GM19452 (cell line): ENCODE data around the gene MUC4.
"Not testable (repeated sequence)": the region's sequence is repeated elsewhere in the genome, so short reads cannot be mapped to it uniquely, and the experiment has no call there.

Source experiments
- ATAC-seq: cut with Tn5 transposase; IDR thresholded peaks from one replicate; pipeline ENCODE4 v1.9.1; 2021; ENCODE audit not compliant: unreplicated experiment

MUC4 gene

GRCh38 chr3:195748661-195749060 is 63.1 kb downstream of the MUC4 start:
- ATAC-seq, result no peak

GRCh38 chr3:195746751-195747150 is 65.0 kb downstream of the MUC4 start:
- no peak for ATAC-seq

GRCh38 chr3:195746346-195746745 is 65.4 kb downstream of the MUC4 start:
- ATAC-seq, result no peak

- ATAC-seq, result no peak
Measured at GRCh38 chr3:195744437-195744836, 67.3 kb downstream of the MUC4 start.

GRCh38 chr3:195739561-195740111 is 72.1 kb downstream of the MUC4 start:
- no peak for ATAC-seq

DNA sequence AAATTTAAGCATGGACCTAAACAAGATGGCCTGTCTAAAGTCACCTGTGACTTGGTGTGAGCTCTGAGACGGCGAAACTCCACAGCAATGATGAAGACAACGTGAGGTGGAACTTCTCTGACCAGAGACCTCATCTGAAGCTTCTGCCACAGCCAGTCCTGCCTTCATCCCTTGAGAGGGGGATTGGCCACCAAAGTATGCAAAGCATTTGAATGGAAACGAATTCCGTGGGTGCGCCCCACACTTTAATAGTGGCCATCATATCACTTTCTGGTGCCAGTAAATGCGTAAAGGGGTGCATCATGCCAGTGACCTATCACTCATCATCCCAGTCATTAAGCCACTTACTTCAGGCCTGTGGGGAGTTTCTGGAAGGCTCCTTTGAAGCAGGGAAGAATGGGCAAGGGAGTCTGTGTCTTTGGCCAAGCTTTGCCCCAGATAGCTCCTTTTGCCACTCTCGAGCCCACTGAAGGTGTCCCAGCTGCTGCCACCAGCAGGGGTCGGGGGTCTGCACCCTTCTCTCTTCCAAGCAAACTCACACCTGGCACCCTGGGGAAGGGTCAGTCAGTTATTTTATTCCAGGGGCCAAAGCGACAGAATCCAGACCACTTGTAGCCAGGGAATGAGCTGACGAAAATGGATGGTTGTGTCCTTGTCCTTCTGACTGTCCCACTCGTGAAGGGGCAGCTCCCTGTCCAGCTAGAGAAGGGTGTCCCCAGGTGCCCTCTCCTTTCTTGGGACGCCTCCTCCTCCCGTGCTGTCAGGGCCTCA is 73.3 kb downstream of the MUC4 start:
- ATAC-seq, result no peak

DNA sequence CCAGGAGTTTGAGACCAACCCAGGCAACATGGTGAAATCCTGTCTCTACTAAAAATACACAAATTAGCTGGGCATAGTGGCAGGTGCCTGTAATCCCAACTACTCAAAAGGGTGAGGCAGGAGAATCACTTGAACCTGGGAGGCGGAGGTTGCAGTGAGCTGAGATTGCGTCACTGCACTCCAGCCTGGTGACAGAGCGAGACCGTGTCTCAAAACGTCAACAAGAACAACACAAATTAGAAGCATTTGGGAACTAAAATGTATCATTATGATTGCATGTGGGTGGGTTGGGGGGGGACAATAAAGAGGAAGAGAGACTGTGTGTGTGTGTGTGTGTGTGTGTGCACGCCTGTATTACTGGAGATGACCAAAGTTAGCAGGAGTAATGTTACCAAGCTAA is 73.9 kb downstream of the MUC4 start:
- not testable (repeated sequence) for ATAC-seq

DNA sequence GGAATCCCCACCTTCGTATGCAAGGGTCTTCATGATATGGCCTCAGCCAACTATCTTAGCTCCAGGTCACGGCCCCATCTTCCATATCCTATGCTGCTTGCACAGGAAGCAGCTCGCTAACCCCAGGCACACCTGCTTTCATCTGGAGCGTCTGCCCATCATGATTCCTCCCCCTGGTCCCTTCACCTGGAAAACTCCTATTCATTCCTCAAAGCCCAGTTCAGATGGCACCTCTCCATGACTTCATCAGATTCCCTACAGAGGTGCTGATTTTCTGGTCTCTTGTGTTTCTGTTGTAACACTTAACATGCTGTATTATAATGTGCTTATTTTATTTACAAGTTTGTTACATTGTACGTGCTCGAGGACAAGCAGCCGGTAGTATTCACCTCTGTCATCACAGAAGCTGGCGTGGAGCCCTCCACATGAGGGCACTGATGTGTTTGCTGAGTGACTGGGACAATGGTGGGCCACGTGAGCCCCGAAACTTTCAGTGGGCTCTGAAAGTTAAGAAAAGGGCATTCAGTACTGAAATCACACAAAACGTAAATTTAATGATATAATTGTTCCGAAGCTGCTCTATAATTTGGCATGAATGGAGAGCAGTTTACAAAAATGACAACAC is 74.8 kb downstream of the MUC4 start:
- no peak for ATAC-seq

DNA sequence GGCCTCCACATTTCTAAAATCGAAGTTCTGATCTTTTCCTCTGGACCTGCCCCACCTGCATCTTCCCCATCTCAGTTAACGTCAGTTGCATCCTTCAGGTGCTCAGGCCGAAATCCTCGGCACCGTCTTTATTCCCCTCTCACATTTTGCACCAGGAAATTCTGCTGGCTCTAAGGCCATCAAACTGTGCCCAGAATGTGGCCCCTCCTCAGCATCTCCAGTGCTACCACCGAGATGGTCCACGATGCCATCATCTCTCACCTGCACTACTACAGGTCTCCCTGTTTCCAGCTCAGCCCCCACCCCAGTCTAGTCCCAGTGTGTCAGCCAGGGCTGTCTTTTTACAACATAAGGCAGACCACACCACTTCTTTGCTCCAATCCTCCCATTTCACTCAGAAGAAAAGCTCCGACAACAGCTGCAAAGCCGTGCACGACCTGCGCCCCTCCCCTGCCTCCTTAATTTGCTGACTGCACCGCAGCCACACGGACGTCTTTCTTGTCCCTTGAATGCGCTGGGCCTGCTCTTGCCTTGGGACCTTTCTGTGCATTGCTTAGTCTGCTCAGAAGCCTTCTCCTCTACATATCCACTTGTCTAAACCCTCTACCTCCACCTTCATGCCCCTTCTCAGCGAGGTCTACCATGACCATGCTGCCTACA is 76.6 kb downstream of the MUC4 start:
- no peak for ATAC-seq

DNA sequence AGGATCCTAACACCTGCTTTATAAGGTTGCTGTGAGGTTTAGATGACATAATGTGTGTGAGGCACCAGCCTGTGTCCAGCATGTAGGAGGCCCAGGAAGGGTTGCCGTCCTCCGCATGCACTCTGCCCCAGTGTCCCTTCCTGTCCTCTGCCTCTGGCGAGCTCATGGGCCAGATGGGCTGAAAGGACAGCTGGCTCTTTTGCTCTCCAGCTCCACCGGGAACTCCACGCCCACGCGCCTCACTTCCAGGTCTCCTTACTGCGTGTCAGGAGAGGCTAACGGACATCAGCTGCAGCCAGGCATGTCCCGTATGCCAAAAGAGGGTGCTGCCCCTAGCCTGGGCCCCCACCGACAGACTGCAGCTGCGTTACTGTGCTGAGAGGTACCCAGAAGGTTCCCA is 78.8 kb downstream of the MUC4 start:
- no peak for ATAC-seq

- no peak for ATAC-seq
Measured at GRCh38 chr3:195731356-195731905, 80.3 kb downstream of the MUC4 start.

DNA sequence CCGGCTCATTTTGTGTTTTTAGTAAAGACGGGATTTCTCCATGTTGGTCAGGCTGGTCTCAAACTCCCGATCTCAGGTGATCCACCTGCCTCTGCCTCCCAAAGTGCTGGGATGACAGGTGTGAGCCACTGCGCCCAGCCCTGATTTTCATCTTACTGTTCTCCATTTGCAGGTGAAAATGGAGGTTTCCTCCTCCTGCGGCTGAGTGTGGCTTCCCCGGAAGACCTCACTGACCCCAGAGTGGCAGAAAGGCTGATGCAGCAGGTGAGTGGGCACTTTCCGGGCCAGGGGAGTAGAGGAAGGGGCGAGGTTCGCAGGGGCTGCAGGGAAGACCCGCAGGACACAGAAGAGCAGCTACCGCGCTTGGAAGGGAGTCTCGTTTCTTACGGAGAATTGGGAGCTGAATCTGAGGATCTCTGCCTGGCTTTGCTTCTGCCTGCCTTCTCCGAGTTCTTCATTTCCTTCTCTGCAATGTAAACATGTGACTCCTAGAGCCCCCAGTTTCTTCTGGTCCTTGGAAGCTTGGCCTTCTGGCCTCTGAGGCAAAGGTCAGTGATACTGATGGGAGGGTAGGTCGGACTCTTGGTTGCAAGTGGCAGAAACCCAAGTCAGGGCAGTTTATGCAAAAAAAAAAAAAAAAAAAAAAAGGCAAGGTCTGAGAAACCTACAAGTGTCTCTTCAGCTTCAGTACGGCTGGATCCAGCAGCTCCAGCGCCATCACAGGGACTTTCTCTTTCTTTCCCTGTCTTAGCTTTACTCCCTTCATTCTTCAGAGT is 82.1 kb downstream of the MUC4 start:
- no peak for ATAC-seq

DNA sequence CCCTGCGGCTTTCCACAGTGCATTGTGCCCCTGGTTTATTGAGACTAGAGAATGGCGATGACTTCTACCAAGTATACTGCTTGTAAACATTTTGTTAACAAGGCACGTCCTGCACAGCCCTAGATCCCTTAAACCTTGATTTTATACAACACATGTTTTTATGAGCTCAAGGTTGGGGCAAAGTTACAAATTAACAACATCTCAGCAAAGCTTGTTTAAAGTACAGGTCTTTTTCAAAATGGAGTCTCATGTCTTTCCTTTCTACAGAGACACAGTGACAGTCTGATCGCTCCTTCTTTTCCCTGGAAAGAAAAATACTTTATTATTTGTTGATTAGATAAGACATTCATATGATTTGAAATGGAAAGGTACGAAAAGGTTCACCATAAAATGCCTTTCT is 82.9 kb downstream of the MUC4 start:
- not testable (repeated sequence) for ATAC-seq

DNA sequence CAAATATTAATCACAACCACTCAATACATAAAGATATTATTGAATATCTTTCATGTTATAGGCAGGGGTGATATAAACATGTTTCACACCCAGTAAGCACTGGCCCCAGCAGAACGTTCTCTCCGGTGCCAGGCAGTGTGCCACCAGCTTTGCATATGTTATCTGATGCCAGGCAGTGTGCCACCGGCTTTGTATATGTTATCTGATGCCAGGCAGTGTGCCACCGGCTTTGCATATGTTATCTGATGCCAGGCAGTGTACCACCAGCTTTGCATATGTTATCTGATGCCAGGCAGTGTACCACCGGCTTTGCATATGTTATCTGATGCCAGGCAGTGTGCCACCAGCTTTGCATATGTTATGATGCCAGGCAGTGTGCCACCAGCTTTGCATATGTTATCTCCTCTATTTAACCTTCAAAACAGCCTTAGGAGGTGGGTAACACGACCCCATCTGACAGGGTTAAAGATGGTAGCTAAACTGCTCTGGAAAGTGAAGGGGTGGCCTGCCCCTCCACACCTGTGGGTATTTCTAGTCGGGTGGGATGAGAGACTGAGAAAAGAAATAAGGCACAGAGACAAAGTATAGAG is 84.0 kb downstream of the MUC4 start:
- no peak for ATAC-seq

DNA sequence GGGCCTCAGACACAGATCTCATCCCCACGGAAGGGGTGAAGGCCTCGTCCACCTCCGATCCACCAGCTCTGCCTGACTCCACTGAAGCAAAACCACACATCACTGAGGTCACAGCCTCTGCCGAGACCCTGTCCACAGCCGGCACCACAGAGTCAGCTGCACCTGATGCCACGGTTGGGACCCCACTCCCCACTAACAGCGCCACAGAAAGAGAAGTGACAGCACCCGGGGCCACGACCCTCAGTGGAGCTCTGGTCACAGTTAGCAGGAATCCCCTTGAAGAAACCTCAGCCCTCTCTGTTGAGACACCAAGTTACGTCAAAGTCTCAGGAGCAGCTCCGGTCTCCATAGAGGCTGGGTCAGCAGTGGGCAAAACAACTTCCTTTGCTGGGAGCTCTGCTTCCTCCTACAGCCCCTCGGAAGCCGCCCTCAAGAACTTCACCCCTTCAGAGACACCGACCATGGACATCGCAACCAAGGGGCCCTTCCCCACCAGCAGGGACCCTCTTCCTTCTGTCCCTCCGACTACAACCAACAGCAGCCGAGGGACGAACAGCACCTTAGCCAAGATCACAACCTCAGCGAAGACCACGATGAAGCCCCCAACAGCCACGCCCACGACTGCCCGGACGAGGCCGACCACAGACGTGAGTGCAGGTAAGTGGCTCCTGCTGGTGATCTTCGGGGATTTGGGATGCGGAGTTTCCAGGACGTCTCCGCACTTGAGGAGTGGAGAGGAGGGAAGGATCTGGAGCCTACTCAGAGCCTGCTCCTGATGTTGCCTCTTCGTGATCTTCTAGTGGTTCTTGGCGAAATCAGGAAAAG is 85.6 kb downstream of the MUC4 start:
- not testable (repeated sequence) for ATAC-seq

- ATAC-seq, result not testable (repeated sequence)
Measured at GRCh38 chr3:195724363-195724762, 87.4 kb downstream of the MUC4 start.

GRCh38 chr3:195722996-195723345 is 88.8 kb downstream of the MUC4 start:
- not testable (repeated sequence) for ATAC-seq

DNA sequence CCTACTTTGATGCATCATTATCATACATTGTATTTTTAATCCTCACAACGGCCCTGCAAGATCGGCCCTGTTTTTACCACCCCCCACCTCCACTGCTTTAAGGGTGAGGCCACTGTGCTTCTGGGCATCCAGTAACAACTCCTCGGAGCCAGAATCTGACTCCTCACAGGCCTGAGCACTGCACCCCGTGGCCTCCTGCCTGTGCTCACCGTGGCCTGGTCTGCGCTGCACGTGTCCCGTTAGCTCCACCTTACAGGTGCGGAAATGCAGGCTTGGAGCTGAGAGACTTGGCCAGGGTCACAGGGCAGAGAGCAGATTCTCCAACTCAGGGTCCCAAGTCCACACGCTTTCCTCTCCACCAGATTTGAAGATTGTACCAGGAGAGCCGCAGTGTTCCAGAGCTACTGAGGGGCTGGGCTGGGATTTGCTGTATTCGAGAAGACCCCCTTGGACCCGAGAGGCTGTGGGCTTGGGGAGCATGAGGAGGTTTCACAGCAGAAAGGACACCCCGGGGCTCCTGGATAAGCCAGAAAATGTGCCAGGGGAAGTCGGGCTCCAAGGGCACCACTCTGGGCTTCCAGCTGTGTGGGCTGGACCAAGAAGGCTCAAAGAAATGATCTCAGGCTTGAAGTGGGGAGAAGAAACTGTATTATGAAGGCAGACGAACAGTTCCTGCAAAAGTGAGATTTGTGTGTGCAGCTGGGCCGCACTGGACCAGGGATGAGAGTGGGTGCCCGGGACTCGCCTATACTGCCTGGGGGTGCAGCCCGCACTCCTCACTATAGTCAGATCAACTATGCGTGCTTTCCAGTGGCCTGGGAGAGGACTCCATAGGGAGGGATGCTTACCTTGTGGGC is 89.4 kb downstream of the MUC4 start:
- not testable (repeated sequence) for ATAC-seq
